ENCODE results near the gene OSBPL2.
A peak's percentile ranks its signal among the peaks of the same experiment; 100 is the strongest.

Gene OSBPL2

DNA sequence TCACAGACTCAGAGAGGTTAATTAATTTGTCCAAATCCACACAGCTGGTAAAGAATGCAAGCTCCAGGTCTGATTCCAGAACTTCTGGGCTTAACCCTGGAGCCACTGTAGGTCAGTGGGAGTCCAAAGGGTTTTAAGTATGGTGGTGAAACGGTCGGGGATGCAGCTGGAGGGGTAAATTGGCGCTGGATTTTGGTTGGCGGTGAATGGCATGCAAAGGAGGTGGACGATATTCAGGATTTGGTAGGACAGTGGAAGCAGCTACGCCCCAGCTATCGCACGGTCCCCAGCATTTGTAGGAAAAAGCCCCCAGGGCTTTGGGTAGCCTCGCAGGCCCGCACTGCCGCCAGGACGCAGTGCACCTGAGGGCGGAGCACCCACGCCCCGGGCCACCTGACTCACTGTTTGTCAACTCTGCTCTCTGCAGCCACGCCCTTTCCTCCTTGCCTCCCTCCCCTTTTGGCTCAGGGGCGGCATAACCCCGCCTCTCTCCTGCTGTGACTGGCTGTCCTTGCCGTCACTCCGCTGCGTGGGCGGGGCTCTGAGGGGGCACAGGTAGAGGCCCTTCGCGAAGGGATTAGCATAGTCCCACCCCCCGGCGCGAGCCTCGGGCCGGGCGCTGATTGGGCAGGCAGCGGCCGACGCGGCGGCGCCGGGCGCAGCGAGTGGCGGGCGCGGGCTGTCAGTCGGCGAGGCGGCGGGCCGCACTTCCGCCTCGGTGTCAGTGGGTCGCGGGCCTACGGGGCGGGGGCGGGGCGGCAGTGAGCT, at the start of gene OSBPL2:
TSS of gene OSBPL2 (plus strand) at position 721 of the 768 bp plus-strand sequence. CDS start 17,664 bp downstream, outside the sequence.
- DNase-seq: peak; percentile 99 to 100 (median 100)

DNA sequence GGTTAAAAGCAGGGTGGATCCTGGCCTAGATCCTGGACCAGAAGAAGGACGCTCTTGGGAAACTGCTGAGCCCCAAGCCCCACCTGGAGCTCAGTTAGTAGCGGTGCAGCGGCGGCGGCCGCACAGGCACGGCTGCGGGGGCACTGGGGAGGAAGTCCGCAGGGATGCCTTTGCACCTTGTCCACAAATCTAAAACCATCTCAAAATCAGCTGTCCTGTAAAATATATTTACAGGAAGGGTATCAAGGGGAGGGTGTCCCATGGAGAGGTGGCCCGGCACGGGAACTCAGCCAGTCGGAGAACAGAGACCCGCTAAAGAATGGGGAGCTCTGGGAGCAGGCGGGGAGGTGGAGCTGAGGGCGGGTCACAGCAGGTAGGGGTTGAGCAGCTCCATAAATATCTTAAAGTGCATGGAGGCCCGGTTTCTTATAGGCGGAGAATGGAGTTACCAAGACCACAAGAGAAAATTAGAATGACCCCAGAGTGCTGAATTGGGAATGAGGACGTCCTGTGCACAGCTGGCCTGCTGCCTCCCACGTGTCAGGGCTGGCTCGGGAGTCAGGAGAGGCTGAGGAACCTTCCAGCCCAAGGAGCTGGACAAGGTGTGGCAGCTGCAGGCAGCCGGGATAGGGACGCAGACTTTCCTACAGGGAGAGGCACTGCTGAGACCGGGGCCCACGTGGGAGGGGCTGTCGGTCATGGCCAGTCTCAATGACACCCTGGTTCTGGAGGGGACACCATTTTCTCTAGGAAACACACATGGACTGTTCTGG, 47.5 kb upstream of the OSBPL2 start:
- no peak for DNase-seq

DNA sequence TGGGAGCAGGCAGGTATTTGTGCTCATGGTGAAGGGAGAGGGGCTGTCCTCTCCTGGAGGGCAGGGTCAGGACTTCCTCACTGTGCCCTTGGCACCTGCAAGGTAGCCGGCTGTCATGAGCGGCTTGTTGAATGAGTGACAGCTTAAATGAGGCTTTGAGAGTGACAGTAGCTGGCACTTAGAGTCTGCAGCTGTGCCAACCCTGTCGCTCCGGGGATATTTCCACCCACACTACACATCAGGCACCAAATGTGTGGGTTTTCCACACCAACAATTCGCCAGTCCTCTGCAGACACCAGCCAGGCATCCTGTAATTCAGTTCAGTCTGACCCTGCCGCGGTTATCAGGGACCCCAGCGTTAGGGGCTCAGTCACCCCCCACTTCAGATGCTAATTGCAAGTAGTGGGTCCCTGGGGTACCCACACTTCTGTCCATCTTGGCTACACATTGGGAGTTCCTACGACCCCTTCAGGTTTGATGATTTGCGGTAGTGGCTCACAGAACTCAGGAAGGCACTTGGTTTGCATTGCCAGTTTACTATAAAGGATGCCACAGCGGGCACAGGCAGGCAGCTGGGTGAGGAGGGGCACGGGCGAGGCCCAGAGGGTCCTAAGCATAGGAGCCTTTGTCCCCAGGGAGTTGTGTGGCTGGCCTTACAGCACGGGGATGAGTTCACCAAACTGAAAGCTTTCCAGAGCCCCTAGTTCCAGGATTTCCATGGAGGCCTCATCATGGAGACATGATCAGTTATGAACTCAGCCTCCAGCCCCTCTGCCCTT, 46.4 kb upstream of the OSBPL2 start:
- no peak for DNase-seq

GRCh38 chr20:62192635-62193034, 45.7 kb upstream of the OSBPL2 start:
- no peak for DNase-seq

GRCh38 chr20:62193079-62194025, 45.0 kb upstream of the OSBPL2 start:
- no peak for DNase-seq

DNA sequence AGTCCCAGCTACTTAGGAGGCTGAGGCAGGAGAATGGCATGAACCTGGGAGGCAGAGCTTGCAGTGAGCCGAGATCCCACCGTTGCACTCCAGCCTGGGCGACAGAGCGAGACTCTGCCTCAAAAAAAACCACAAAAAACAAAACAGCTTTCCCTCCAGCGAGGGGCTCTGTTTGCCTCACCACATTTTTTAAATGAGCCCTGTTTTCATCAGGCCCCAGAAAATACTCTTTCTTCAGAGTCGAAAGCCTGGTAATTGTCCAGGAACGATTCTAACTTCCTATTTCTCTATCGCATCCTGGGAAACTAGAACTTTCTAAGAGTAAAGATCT, 43.3 kb upstream of the OSBPL2 start:
- no peak for DNase-seq

GRCh38 chr20:62195736-62196135, 42.6 kb upstream of the OSBPL2 start:
- DNase-seq: no peak

GRCh38 chr20:62196286-62196685, 42.0 kb upstream of the OSBPL2 start:
- DNase-seq: no peak

- DNase-seq: no peak
Measured at GRCh38 chr20:62197311-62197710, 41.0 kb upstream of the OSBPL2 start.

- DNase-seq: no peak
Measured at GRCh38 chr20:62197801-62198200, 40.5 kb upstream of the OSBPL2 start.

DNA sequence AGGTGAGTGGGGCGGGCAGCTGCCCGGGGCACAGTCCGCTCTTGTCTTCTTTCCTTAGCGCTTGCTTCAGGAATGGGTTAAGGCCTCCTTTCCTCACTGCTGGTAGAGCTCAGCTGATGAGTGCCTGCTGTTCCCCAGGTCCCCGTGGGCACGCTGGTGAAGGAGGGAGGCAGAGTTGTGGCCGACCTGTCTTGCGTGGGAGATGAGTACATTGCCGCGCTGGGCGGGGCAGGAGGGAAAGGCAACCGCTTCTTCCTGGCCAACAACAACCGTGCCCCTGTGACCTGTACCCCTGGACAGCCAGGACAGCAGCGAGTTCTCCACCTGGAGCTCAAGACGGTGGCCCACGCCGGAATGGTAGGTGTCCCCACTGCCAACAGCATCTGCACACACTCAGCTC, 39.8 kb upstream of the OSBPL2 start:
- no peak for DNase-seq

- no peak for DNase-seq
Measured at GRCh38 chr20:62198931-62199330, 39.4 kb upstream of the OSBPL2 start.

- no peak for DNase-seq
Measured at GRCh38 chr20:62200491-62201172, 37.7 kb upstream of the OSBPL2 start.

DNA sequence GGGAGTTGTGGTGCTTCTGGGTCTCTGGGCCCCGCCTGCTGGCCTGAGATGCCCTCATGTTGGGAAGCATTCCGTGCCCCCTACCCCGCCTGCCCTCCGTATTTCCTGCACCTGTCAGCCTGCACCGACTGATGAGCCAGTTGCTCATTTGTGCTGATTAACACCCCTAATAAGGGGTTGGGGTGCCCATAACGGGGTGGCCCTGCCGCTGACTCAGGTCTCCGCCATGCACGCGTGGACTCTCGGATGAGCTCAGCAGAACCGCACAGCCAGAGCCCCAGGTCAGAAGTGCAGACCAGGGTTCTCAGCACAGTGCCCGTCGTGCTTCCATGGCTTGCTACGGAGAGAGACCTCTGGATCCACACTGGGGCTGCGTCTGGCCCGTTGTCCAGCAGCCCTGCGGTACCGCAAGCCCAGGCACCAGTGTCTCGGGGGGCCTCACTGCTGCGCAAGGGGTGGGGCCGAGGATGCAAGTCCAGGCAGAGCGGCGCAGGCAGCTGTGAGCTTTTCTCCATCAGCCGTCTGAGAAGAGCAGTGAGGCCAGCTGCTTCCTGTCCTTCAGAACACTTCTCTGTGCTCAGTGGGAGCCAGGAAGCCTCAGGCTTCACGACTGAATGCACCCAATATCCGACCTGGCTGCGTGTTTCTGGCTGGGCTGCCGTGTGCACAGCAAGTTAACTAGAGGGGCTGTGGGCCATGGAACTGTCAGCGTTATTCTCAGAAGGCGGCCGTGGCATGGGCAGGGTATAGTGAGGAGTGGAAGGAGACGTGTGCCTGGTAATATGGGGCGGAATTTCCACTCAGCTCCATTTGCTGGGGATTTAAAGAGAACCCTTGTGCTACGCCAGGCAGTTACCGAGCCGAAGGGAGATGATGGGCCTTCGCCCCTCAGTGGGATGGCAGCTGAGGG, 36.9 kb upstream of the OSBPL2 start:
- no peak for DNase-seq

DNA sequence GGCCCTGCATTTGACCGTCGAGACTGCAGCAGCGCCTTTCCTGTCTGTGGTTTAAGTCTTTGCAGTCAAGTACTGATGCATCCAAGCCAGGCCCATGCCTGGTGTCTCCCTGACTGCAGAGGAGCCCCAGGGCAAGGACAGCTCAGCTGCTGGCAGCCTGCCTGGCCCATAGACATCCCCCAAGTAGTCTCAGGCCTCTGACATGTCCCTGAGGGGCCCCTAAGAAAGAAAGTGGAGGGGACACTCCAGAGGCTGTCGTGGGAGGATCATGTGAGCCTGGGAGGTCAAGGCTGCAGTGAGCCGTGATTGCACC, 36.3 kb upstream of the OSBPL2 start:
- no peak for DNase-seq

DNA sequence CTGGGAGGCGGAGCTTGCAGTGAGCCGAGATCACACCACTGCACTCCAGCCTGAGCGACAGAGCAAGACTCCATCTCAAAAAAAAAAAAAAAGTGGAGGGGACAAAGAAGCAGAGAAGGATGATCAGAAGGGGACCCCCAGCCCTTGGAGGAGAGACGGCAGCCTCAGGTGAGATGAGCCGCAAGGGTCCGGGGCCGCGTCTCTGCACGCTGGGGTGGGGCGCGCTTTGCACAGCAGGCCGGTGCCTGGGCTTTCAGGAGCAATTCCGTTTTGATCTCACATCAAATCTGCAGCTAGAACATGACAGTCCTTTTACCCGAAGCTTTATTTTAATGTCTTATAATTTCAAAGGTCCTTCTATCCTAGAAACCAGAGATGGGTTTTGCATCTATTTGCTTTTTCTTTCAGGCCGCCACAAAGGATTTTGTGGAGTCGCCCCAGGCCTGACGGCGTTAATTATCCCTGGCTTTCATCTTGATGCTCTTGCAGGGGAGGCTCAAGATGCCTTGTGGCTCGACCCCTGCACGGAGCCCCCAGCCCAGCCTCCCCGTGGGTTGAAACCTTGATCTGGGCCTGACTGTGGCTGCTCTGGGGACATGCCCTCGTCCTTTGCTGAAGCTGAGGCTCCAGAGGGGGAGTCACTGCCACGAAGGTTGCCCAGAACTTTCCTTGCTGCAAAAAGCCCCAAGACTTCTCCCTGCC, 35.5 kb upstream of the OSBPL2 start:
- no peak for DNase-seq

- DNase-seq: no peak
Measured at GRCh38 chr20:62203378-62204030, 34.8 kb upstream of the OSBPL2 start.

GRCh38 chr20:62205618-62206387, 32.5 kb upstream of the OSBPL2 start:
- DNase-seq: no peak

GRCh38 chr20:62206388-62206775, 31.9 kb upstream of the OSBPL2 start:
- no peak for DNase-seq
